ENCODE measurements around the gene PROB1. TPM values are rescaled to one million over a fixed set of nuclear protein-coding genes. Genes with fewer than 3 reads are reported as not detected.

Gene PROB1
- total RNA-seq, 4 donors from 2014 or later, result 0.08 to 0.44 (median 0.35) TPM

- no peaks in the 10 kb centered on the region for H3K9me3 ChIP-seq
- H3K27me3 ChIP-seq, result no peaks in the 10 kb centered on the region
- WGBS, result 80% methylated on average over 1 of the region's 1 CpG
- DNase-seq (ENCODE audit: low spot score in 2 of 2), result no peak
- no peak overlapping the region for H3K27ac ChIP-seq
- H3K4me3 ChIP-seq, result no peak overlapping the region
- TF ChIP-seq POLR2AphosphoS5 (IDR thresholded peaks at IDR 0.05), result no peak
- no peak for TF ChIP-seq EP300 (IDR thresholded peaks at IDR 0.05)
- no peak for TF ChIP-seq POLR2A (IDR thresholded peaks at IDR 0.05)
- TF ChIP-seq, protein P1, sequence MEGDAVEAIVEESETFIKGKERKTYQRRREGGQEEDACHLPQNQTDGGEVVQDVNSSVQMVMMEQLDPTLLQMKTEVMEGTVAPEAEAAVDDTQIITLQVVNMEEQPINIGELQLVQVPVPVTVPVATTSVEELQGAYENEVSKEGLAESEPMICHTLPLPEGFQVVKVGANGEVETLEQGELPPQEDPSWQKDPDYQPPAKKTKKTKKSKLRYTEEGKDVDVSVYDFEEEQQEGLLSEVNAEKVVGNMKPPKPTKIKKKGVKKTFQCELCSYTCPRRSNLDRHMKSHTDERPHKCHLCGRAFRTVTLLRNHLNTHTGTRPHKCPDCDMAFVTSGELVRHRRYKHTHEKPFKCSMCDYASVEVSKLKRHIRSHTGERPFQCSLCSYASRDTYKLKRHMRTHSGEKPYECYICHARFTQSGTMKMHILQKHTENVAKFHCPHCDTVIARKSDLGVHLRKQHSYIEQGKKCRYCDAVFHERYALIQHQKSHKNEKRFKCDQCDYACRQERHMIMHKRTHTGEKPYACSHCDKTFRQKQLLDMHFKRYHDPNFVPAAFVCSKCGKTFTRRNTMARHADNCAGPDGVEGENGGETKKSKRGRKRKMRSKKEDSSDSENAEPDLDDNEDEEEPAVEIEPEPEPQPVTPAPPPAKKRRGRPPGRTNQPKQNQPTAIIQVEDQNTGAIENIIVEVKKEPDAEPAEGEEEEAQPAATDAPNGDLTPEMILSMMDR (IDR thresholded peaks at IDR 0.05), result no peak
- peaks cover 75% of the 10 kb centered on the region for H3K36me3 ChIP-seq
- peaks cover 10% of the 10 kb centered on the region for H3K4me1 ChIP-seq
These were observed 25.7 kb downstream of the PROB1 start for GRCh38 chr5:139369181-139369580.

GRCh38 chr5:139368613-139369012 lies 26.3 kb downstream of the PROB1 start:
- TF ChIP-seq, protein P1 (IDR thresholded peaks at IDR 0.05), result no peak
- no peak for TF ChIP-seq EP300 (IDR thresholded peaks at IDR 0.05)
- TF ChIP-seq POLR2AphosphoS5 (IDR thresholded peaks at IDR 0.05), result no peak
- no peak for TF ChIP-seq POLR2A (IDR thresholded peaks at IDR 0.05)
- DNase-seq (ENCODE audit: low spot score in 2 of 2), result no peak
- peaks cover 81% of the 10 kb centered on the region for H3K36me3 ChIP-seq

DNA sequence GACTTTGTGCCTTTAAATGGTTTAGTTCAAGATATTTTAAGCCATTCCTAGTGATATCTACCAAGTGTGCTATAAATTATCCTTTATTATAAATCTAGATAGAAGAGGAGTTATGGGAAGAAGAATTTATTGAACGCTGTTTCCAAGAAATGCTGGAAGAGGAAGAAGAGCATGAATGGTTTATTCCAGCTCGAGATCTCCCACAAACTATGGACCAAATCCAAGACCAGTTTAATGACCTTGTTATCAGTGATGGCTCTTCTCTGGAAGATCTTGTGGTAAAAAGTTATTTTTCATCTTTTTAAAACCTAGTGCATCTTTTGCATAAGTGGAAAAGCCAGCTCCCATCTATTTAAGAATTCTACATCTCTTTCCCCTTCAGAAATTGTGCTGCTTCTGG lies 30.4 kb downstream of the PROB1 start:
- H3K36me3 ChIP-seq, result peaks cover 58% of the 10 kb centered on the region
- 62% methylated on average over 2 of the region's 2 CpGs for WGBS
- no peak overlapping the region for H3K27ac ChIP-seq
- no peaks in the 10 kb centered on the region for H3K4me1 ChIP-seq
- TF ChIP-seq, protein P1 (IDR thresholded peaks at IDR 0.05), result no peak
- no peak for TF ChIP-seq EP300 (IDR thresholded peaks at IDR 0.05)
- TF ChIP-seq POLR2A (IDR thresholded peaks at IDR 0.05), result no peak
- no peak for TF ChIP-seq POLR2AphosphoS5 (IDR thresholded peaks at IDR 0.05)
- H3K9me3 ChIP-seq, result no peaks in the 10 kb centered on the region
- DNase-seq (ENCODE audit: low spot score in 2 of 2), result no peak
- H3K27me3 ChIP-seq, result no peaks in the 10 kb centered on the region
- H3K4me3 ChIP-seq, result no peak overlapping the region

More at GRCh38 chr5:139368613-139369012, 26.3 kb downstream of the PROB1 start:
- Histone ChIP-seq H3K27ac (no peak overlapping the region), H3K9me3 (no peaks in the 10 kb centered on the region), H3K4me1 (peaks cover 5% of the 10 kb centered on the region), H3K27me3 (no peaks in the 10 kb centered on the region), H3K4me3 (no peak overlapping the region)
- WGBS, result 80% methylated on average over 2 of the region's 2 CpGs

DNA sequence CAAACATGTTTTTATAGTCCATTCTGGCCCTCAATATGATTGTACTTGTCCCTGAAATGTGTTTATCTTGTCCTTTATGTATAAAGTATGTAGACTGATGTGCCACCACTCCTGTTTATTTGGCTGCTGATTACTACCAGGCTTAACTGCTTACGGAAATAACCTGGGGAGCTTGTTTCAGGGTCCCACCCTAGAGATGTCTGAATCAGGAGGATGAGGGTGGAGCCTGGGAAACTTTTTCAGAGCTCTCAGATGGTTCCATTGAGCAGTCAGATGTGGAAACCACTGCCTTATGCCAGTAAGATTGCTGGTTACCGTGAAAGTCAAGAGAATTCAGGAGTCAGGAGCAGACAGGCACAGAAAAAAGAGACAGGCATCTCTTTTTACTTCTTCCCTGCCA lies 31.0 kb downstream of the PROB1 start:
- DNase-seq (ENCODE audit: low spot score in 2 of 2), result no peak

DNA sequence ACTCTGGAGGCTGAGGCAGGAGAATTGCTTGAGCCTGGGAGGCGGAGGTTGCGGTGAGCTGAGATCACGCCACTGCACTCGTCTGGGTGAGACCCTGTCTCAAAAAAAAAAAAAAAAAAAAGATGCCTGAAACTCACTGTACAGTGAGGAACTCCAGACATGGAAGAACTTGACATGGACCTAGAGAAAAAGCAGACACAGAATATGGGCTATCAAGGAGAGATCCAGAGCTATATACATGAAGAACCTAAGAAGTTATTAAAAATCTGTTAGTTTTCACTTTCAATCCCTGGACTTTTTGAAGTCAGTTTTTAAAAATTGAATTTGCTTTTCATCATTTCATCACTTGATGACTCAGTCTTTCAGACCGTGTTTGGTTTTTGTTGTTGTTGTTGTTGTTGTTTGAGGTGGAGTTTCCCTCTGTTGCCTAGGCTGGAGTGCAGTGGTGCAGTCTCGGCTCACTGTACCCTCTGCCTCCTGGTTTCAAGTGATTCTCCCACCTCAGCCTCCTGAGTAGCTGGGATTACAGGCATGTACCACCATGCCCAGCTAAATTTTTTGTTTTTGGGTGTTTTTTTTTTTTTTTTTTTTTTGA lies 33.0 kb downstream of the PROB1 start:
- Histone ChIP-seq H3K27ac (no peak overlapping the region), H3K36me3 (peaks cover 35% of the 10 kb centered on the region), H3K27me3 (no peaks in the 10 kb centered on the region), H3K4me3 (no peak overlapping the region), H3K4me1 (peaks cover 3% of the 10 kb centered on the region), H3K9me3 (no peaks in the 10 kb centered on the region)
- whole genome bisulfite sequencing, result 78% methylated on average over 6 of the region's 6 CpGs
- TF ChIP-seq, protein P1 (IDR thresholded peaks at IDR 0.05), result no peak
- TF ChIP-seq POLR2AphosphoS5 (IDR thresholded peaks at IDR 0.05), result no peak
- no peak for TF ChIP-seq POLR2A (IDR thresholded peaks at IDR 0.05)
- no peak for TF ChIP-seq EP300 (IDR thresholded peaks at IDR 0.05)
- no peak for DNase-seq (ENCODE audit: low spot score in 2 of 2)

More for the DNA sequence above, 31.0 kb downstream of the PROB1 start:
- TF ChIP-seq, protein P1 (IDR thresholded peaks at IDR 0.05), result no peak
- no peak for TF ChIP-seq EP300 (IDR thresholded peaks at IDR 0.05)
- no peak for TF ChIP-seq POLR2AphosphoS5 (IDR thresholded peaks at IDR 0.05)
- TF ChIP-seq POLR2A (IDR thresholded peaks at IDR 0.05), result no peak
- no peaks in the 10 kb centered on the region for H3K4me1 ChIP-seq
- WGBS, result 49% methylated on average over 2 of the region's 2 CpGs
- no peak overlapping the region for H3K4me3 ChIP-seq
- H3K36me3 ChIP-seq, result peaks cover 53% of the 10 kb centered on the region
- no peaks in the 10 kb centered on the region for H3K9me3 ChIP-seq
- H3K27me3 ChIP-seq, result no peaks in the 10 kb centered on the region
- no peak overlapping the region for H3K27ac ChIP-seq

Measured in suprapubic skin (tissue), 4 donors.